ENCODE results near the gene COL5A1.

COL5A1 gene

DNA sequence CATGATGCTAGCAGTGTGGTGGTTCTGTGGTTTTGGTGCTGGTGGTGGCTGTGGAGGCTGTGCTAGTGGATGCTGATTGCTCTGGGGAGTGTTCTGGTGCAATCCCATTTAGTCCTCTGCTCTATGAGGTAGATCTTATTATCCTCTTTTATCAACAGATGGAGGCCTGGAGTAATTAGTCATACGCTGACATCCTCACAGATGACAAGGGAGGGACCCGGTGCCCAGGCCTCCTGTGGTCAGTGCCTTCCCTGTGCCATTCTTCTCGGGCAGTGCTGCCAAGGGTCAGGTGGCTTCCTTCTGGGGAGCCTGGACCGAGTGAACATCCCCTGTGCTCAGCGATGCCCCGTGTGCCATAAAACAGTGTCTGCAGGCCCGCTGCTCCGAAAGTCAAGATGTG, 74.5 kb downstream of the COL5A1 start:
- no peaks in the 10 kb centered on the region for H3K36me3 ChIP-seq (replicated peaks)
- no peaks in the 10 kb centered on the region for H3K4me1 ChIP-seq
- H3K9me3 ChIP-seq: no peaks in the 10 kb centered on the region; the same call in 1 of the 2 replicates
- in situ Hi-C loops (cut with MboI; ENCODE audit: low sequenced_read_pairs): no loop called here
- no peaks in the 10 kb centered on the region for H3K27me3 ChIP-seq (ENCODE audit: low read depth)
- H3K4me3 ChIP-seq: no peak overlapping the region
- DNase-seq (ENCODE audit: low spot score in 2 of 2): no peak

DNA sequence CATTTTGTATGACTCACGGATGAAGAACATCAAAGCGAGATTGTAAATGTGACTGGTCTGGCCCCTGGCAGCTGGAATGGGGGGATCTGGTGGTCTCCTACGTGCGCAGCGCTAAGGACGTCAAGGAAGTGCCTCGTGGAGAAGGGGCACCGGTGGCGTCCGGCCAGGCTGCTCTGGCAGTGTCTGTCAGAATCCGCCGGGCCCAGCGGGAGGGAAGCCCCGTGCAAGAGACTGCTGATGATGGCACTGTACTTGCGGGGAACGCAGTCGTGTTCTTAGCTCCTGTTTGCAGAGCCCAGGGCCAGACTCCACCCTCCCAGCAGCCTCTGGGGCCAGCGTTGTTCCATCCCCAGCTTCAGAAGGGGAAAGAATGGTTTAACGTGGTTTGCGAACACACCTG, 75.5 kb downstream of the COL5A1 start:
- no peak for DNase-seq (ENCODE audit: low spot score in 2 of 2)
- no peaks in the 10 kb centered on the region for H3K36me3 ChIP-seq (replicated peaks)
- H3K27me3 ChIP-seq (ENCODE audit: low read depth): no peaks in the 10 kb centered on the region
- in situ Hi-C loops (cut with MboI; ENCODE audit: low sequenced_read_pairs): no loop called here
- no peak overlapping the region for H3K4me3 ChIP-seq
- no peaks in the 10 kb centered on the region for H3K4me1 ChIP-seq
- H3K9me3 ChIP-seq: no peaks in the 10 kb centered on the region; the same call in 1 of the 2 replicates

DNA sequence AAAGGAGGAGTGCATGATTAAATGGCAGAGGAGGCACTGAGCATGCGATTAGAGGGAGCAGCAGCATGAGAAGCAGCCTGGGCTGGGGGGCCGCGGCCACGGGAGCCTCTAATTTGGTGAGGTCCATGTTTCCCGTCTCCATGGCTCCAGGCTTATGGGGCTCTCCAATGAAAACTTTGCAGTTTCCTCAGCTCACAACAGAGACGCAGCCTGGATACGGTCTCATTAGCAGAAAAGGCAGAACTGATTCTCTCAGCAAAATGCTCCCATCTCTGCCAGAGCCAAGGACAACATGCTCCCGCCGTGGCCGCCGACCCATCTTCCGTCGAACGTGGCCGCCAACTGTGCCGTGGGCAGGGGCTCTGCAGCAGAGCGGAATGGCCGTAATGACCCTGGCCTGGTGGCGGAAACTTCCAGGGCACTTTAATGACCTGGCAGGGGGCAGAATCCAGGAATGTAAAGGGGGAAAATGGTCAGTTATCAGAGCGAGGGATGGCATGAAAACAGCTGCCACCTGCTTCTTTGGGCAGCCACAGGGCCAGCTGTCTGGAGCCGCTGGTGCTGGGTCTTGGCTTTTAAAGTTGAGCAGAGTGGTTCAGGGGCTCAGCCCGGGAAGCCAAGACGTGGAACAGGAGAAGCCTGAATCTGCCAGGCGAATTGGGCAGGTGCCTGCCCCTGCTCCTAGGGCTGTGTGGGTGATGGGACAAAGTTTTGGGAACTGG, 76.5 kb downstream of the COL5A1 start:
- in situ Hi-C loops (cut with MboI; ENCODE audit: low sequenced_read_pairs): no loop called here
- Histone ChIP-seq H3K4me1 (no peaks in the 10 kb centered on the region), H3K4me3 (no peak overlapping the region), H3K9me3 (no peaks in the 10 kb centered on the region; the same call in 1 of the 2 replicates), H3K36me3 (replicated peaks) (no peaks in the 10 kb centered on the region), H3K27me3 (ENCODE audit: low read depth) (no peaks in the 10 kb centered on the region)
- DNase-seq (ENCODE audit: low spot score in 2 of 2): no peak

DNA sequence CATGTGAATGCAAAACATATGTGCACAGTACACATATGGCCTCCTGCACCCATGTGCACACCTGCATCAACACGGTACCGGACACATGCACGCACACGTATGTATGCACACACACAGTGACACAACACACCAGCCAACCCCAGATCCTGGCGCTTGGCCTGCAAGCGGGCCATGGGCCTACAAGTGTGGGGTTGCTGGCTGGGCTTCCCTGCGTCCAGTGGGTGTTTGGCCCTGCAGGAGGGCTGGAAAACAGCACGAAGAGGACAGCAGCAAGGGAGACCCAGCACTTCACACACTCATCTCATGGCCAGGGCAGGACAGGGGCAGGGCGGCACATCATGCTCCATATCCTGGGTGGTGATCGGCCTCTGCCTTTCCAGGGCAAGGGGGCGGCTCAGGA, 77.7 kb downstream of the COL5A1 start:
- no peaks in the 10 kb centered on the region; the same call in 1 of the 2 replicates for H3K9me3 ChIP-seq
- H3K27me3 ChIP-seq (ENCODE audit: low read depth): no peaks in the 10 kb centered on the region
- no peak for DNase-seq (ENCODE audit: low spot score in 2 of 2)
- no peaks in the 10 kb centered on the region for H3K4me1 ChIP-seq
- no peak overlapping the region for H3K4me3 ChIP-seq
- H3K36me3 ChIP-seq (replicated peaks): no peaks in the 10 kb centered on the region
- in situ Hi-C loops (cut with MboI; ENCODE audit: low sequenced_read_pairs): no loop called here

DNA sequence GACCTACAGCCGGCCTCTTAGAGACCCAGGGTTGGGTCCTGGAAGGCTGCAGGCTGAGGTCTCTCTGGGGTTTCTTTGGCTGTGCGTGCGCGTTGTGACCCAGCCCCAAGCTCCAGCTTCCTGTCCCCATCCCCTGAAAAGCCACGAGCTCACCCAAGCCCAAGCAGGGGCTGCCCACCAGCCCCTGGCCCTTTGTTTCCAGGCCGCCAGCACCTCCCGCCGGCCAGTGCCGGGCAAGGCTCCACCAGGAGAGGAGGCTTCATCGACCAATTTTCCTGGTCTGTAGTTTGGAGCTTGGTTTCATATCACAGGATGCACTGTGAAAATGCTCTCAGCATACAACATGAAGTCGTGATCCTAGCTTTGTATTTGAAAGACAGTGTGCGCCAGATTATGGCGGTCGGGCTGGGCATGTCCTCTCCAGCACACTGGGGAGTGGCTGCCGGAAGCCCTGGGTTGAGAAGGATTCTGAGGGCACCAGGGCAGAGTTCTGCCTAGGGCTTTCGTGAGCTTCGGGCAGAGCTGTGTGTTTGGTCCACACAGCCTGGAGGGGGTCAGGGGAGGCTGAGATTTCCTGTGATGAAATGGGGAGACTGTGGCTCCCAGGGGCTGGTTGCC, 78.6 kb downstream of the COL5A1 start:
- in situ Hi-C loops (cut with MboI; ENCODE audit: low sequenced_read_pairs): no loop called here
- Histone ChIP-seq H3K36me3 (replicated peaks) (no peaks in the 10 kb centered on the region), H3K9me3 (no peaks in the 10 kb centered on the region; the same call in 1 of the 2 replicates), H3K27me3 (ENCODE audit: low read depth) (no peaks in the 10 kb centered on the region), H3K4me3 (no peak overlapping the region), H3K4me1 (no peaks in the 10 kb centered on the region)
- no peak for DNase-seq (ENCODE audit: low spot score in 2 of 2)

DNA sequence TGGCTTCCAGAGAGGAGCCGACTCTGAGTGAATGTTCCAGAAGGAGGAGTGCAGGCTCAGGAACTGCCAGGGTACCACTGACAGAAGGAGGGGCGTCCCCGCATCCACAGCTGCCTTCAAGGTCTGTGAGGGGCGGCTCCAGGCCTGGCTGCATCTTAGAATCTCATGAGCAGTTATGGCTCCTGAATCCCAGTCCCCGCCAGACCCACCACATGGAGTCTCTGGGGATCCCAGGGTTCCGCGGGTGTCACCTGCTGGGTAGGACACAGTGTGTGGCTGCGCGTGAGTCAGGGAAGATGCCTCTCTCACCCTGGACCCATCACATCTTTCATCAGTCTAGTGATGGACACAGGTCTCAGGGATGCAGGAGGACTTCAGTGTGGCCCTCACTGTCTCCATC, 79.2 kb downstream of the COL5A1 start:
- in situ Hi-C loops (cut with MboI; ENCODE audit: low sequenced_read_pairs): no loop called here
- no peaks in the 10 kb centered on the region for H3K4me1 ChIP-seq
- H3K27me3 ChIP-seq (ENCODE audit: low read depth): no peaks in the 10 kb centered on the region
- H3K4me3 ChIP-seq: no peak overlapping the region
- H3K9me3 ChIP-seq: no peaks in the 10 kb centered on the region; the same call in 1 of the 2 replicates
- no peak for DNase-seq (ENCODE audit: low spot score in 2 of 2)
- H3K36me3 ChIP-seq (replicated peaks): no peaks in the 10 kb centered on the region

DNA sequence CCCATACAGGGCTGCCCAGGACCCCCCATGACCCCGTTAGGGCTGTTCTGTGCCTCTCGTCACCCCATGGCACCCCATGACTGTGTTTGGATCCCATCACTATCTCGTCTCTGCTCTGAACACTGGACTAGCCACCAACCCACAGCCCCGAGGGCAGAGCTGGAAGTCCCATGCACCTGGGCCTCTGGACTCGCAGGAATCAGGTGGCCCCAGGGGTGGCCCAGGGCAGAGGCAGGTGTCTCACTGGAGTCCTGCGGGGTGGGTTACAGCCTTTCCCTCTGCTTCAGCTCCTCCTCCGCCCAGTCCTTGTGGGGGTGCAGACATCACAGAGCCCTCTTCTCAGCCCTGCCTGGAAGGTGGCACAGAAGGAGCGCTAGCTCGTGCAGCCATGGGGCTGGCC, 79.7 kb downstream of the COL5A1 start:
- Histone ChIP-seq H3K36me3 (replicated peaks) (no peaks in the 10 kb centered on the region), H3K4me3 (no peak overlapping the region), H3K4me1 (no peaks in the 10 kb centered on the region), H3K27me3 (ENCODE audit: low read depth) (no peaks in the 10 kb centered on the region), H3K9me3 (no peaks in the 10 kb centered on the region; the same call in 1 of the 2 replicates)
- no peak for DNase-seq (ENCODE audit: low spot score in 2 of 2)
- in situ Hi-C loops (cut with MboI; ENCODE audit: low sequenced_read_pairs): no loop called here

DNA sequence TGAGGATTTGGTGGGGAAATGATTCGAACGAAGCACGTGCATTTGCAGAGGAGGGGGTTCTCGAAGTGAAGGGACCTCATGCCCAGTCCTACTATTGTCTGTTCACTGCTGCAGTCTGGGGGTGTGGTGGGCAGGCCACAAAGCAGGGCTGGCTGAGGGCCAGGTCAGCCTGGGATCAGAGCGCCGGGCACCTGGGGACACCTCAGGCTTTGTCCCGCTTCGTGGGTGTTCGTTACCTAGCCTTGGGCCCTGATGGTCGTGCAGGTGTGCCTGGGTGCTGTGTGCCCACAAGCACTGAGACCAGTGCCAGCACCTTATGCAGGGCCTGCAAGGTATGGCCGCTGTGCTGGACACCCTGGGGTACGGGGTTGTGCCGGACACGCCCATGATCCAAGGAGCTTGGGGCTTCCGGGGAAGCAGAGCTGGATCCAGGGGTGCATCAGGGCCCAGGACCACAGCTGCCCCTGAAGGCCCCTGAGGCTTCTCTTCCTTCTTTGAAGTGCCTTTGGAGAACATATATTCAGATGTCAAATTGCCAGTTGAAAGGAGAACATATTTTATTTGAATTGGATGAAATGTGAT, 80.6 kb downstream of the COL5A1 start:
- Histone ChIP-seq H3K9me3 (no peaks in the 10 kb centered on the region; the same call in 1 of the 2 replicates), H3K4me3 (no peak overlapping the region), H3K4me1 (no peaks in the 10 kb centered on the region), H3K36me3 (replicated peaks) (no peaks in the 10 kb centered on the region), H3K27me3 (ENCODE audit: low read depth) (no peaks in the 10 kb centered on the region)
- in situ Hi-C loops (cut with MboI; ENCODE audit: low sequenced_read_pairs): no loop called here
- DNase-seq (ENCODE audit: low spot score in 2 of 2): no peak

DNA sequence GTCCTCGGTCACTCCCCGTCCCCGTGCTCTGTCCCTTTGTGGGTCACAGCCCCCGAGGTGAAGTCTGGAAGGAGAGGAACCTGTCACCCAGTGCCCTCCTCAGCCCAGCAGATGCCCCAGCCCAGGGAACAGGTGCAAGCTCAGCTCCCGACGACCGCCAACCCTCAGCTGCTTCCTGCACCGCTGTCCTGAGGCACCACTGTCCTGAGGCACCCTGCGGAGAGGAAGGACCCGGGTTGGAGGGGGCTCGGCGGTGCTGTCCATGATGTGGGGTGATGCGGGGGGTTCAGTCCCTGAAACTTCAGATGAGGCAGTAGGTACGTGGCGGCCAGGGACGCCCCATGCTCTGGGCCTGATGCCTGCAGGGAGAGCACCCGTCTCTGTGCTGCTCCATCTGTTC, 81.4 kb downstream of the COL5A1 start:
- no peak overlapping the region for H3K4me3 ChIP-seq
- DNase-seq (ENCODE audit: low spot score in 2 of 2): no peak
- no peaks in the 10 kb centered on the region for H3K9me3 ChIP-seq
- in situ Hi-C loops (cut with MboI; ENCODE audit: low sequenced_read_pairs): no loop called here
- H3K4me1 ChIP-seq: no peaks in the 10 kb centered on the region
- no peaks in the 10 kb centered on the region for H3K36me3 ChIP-seq (replicated peaks)
- no peaks in the 10 kb centered on the region for H3K27me3 ChIP-seq (ENCODE audit: low read depth)

DNA sequence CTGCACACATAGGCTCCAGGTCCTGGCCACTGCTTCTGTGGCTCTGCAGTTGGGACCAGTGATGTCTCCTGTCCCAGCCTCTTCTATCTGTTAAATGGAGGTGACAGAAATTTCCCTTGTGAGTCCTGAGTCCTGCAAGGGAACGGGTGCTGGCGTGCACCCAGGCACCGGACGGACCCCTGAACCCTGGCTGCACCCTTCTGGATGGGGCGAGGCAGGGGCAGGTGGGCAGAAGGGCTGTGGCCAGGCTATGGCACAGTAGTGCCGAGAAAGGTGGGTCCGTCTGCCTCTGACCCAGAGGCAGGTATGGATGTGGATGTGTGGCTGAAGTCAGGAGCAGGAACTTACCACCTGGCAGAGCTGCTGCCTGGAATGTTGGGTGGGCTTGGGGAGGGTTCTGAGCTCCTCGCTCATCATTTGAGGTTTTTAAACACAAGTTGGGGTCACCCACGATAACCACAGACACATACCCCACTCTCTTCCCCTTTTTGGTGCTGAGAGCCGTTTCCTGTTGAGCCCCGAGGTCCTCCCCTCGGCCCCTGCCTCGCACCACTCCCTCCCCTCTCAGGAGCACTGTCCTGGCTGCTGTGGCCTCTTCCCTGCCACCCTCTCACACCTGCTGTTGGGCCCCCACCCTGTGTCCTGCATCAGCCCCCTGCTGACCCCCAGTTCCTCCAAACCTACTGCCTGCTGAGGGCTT, 82.0 kb downstream of the COL5A1 start:
- Histone ChIP-seq H3K36me3 (replicated peaks) (no peaks in the 10 kb centered on the region), H3K4me1 (no peaks in the 10 kb centered on the region), H3K4me3 (no peak overlapping the region), H3K9me3 (no peaks in the 10 kb centered on the region), H3K27me3 (ENCODE audit: low read depth) (no peaks in the 10 kb centered on the region)
- DNase-seq (ENCODE audit: low spot score in 2 of 2): no peak
- in situ Hi-C loops (cut with MboI; ENCODE audit: low sequenced_read_pairs): no loop called here

DNA sequence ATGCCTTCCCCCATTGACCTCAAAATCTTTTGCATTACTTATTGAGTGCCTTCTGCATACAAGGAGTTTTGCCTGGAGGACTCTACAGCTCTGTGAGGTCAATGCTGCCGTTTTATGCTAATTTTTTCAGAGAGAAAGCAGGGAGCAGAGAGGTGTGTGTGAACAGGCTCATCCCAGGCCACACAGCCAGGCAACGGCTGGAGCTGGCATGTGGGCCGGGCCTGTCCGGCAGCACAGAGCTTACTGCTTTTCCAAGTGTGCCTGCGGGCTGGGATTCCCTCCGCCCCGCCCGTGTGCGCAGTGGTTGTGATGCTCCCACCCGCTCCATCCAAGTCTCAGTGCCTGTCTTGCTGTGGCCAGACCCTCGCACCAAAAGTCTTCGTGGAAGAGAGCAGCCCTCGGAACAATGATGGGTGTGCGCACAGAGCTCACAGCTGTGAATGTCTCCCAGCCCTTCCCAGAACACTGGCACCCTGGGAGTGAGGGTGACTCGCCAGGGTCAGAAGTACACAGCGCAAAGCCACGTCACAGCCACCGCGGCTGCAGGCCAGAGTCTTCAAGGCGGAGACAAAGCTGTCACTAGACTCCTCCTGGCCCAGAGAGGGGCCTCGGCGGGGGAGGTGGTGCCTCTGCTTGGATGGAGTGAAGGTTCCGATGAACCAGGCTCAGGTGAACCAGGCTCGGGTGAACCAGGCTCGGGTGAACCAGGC, 82.8 kb downstream of the COL5A1 start:
- in situ Hi-C loops (cut with MboI; ENCODE audit: low sequenced_read_pairs): no loop called here
- no peak for DNase-seq (ENCODE audit: low spot score in 2 of 2)
- Histone ChIP-seq H3K36me3 (replicated peaks) (no peaks in the 10 kb centered on the region), H3K4me1 (no peaks in the 10 kb centered on the region), H3K4me3 (no peak overlapping the region), H3K9me3 (no peaks in the 10 kb centered on the region; the same call in 1 of the 2 replicates), H3K27me3 (ENCODE audit: low read depth) (no peaks in the 10 kb centered on the region)

DNA sequence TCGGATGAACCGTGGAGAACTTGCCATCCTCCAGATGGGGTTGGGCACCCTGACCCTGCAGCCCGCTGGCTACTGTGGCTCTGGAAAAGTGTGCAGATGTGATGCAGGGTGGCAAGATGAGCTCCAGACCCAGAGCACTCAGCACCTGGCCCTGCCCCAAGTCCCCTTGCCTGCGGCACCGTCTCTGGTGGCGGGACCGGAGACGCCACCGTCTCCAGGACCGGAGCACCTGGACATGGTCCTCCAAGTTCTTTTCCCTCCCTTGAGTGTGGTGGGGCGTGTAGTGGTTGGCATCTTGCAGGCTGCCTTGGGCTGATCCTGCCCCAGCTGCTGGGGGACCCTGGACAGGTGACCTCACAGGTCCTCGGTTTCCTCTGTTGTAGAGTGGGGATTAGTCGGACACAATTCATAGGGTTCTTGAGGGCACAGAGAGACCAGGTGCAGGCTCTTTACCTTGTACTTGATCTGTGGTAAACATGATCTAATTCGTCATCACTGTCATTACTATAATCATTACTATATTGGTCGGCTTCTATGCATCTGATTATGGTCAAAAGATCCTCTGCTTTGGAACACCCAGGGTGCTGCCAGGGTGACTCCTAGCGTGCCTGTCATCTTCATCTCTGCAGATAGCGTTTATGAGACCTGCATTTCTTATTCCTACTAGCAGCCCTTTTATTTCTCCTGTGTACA, 83.5 kb downstream of the COL5A1 start:
- Histone ChIP-seq H3K4me1 (no peaks in the 10 kb centered on the region), H3K4me3 (no peak overlapping the region), H3K9me3 (no peaks in the 10 kb centered on the region; the same call in 1 of the 2 replicates), H3K36me3 (replicated peaks) (no peaks in the 10 kb centered on the region), H3K27me3 (ENCODE audit: low read depth) (no peaks in the 10 kb centered on the region)
- in situ Hi-C loops (cut with MboI; ENCODE audit: low sequenced_read_pairs): no loop called here
- no peak for DNase-seq (ENCODE audit: low spot score in 2 of 2)

DNA sequence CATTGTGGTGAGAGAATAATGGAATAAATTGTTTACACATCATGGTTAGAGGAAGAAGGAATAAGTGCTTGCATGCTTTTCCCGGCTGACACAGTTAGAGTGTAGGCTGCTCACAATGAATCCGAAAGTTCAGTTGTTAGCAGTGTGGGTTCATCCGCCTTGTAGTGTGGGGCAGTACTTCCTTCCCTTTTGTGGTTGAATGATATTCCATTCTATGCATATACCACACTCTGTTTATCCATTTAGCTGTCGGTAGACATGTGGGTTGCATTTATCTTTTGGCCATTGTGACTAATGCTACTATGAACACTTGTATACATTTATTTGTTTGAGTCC, 84.0 kb downstream of the COL5A1 start:
- H3K36me3 ChIP-seq (replicated peaks): no peaks in the 10 kb centered on the region
- in situ Hi-C loops (cut with MboI; ENCODE audit: low sequenced_read_pairs): no loop called here
- H3K4me1 ChIP-seq: no peaks in the 10 kb centered on the region
- H3K4me3 ChIP-seq: no peak overlapping the region
- no peaks in the 10 kb centered on the region for H3K27me3 ChIP-seq (ENCODE audit: low read depth)
- DNase-seq (ENCODE audit: low spot score in 2 of 2): no peak
- no peaks in the 10 kb centered on the region; the same call in 1 of the 2 replicates for H3K9me3 ChIP-seq

Measured in HAP-1 (cell line).